ENCODE results near the gene RAMAC. TPM values are rescaled to one million over a fixed set of nuclear protein-coding genes. Genes with fewer than 3 reads are reported as not detected.

The RAMAC gene
- total RNA-seq, 1 experiment from 2014 or later, result 18.7 TPM

DNA sequence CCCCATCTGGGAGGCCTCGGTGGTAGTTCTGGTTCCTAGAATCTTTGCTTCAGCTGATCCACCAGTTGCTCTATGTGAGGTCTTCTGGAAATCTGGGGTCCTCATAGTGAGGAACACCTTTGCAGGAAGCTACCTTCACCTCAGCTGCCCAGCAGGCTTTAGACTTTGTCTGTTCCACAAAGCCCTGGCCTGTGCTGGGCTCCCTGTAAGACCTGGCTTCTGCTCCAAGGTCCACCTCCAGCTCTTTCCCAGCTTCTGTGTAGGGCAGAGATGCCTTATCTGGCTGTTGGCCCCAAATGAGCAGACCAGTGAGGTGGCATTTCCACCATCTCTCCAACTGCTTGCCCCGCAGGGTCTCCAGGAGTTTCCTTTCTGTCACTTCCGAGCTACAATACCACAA, 25.2 kb upstream of the RAMAC start:
- CTCF ChIA-PET, result no interaction called here
- H3K36me3 ChIP-seq (ENCODE audit: low read depth), result no peaks in the 10 kb centered on the region
- POLR2A ChIA-PET (ENCODE audit: unreplicated experiment), result no interaction called here
- H4K20me1 ChIP-seq (ENCODE audit: insufficient read depth), result no peaks in the 10 kb centered on the region
- no peak overlapping the region for H3K27ac ChIP-seq
- no peaks in the 10 kb centered on the region for H3K9me3 ChIP-seq (ENCODE audit: insufficient read depth, low read depth)
- intact Hi-C loops (cut with micrococcal nuclease; ENCODE audit: unreplicated experiment), result no loop called here
- no peak overlapping the region for H3K4me3 ChIP-seq
- H3K4me2 ChIP-seq, result no peak overlapping the region
- no peak overlapping the region for H2AFZ ChIP-seq
- BruUV-seq (replicated peaks), result no TSS peak
- no peaks in the 10 kb centered on the region for H3K4me1 ChIP-seq (replicated peaks; ENCODE audit: insufficient read depth)
- no peaks in the 10 kb centered on the region for H3K9me2 ChIP-seq (ENCODE audit: insufficient read depth)
- TF ChIP-seq EZH2 (IDR thresholded peaks at IDR 0.05; ENCODE audit: low read depth), result no peak
- TF ChIP-seq, protein P1, sequence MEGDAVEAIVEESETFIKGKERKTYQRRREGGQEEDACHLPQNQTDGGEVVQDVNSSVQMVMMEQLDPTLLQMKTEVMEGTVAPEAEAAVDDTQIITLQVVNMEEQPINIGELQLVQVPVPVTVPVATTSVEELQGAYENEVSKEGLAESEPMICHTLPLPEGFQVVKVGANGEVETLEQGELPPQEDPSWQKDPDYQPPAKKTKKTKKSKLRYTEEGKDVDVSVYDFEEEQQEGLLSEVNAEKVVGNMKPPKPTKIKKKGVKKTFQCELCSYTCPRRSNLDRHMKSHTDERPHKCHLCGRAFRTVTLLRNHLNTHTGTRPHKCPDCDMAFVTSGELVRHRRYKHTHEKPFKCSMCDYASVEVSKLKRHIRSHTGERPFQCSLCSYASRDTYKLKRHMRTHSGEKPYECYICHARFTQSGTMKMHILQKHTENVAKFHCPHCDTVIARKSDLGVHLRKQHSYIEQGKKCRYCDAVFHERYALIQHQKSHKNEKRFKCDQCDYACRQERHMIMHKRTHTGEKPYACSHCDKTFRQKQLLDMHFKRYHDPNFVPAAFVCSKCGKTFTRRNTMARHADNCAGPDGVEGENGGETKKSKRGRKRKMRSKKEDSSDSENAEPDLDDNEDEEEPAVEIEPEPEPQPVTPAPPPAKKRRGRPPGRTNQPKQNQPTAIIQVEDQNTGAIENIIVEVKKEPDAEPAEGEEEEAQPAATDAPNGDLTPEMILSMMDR (conservative IDR thresholded peaks at IDR 0.05), result no peak
- peaks cover 6% of the 10 kb centered on the region; the same call in 1 of the 2 replicates for H3K27me3 ChIP-seq (ENCODE audit: insufficient read depth, low read depth)
- H3F3A ChIP-seq (ENCODE audit: insufficient read depth, low read depth), result no peaks in the 10 kb centered on the region
- no peaks in the 10 kb centered on the region for H3K79me2 ChIP-seq (ENCODE audit: low read depth)
- DNase-seq, result no peak

DNA sequence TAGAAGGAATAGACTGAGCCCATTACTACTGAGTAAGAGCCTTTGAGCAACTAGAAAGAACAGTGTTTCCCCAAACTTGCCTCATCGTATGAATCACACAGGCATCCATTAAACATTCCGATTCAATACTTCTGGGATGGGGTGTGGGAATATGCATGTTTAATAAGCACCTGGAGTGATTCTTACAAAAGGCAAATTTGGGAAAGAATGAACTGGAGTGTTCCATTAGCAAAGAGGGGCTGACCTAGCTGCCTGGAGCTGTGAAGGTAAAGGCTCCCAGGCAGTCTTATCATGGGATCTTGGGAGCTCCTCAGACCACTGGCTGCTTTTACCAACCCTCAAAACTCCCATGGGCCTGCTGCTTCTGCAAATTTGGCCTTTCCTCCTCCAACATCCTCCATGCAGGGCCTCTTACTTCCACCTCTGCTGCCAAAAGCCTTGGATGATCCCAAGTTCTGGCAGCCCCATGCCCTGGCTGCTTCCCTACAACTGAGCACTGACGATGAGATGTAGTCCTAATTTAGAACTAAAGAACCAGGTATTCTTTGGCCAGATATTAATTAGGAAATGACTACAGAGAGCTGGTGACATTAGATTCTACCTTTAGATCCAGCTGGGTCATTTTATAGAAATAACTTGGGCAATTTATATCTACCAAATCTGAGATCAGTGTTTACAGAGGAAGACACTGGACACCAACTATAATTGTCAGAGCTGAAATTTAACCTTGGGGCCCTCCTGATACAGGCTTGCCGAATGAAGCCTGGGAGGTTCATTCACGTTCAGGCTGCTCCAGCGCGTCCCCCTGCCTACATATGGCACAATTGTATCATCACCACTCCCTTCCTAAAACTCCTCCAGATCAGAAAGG, 22.3 kb upstream of the RAMAC start:
- Histone ChIP-seq H3K27me3 (ENCODE audit: insufficient read depth, low read depth) (peaks cover 6% of the 10 kb centered on the region; the same call in 1 of the 2 replicates), H3K9me2 (ENCODE audit: insufficient read depth) (no peaks in the 10 kb centered on the region), H3K4me3 (no peak overlapping the region), H3F3A (ENCODE audit: insufficient read depth, low read depth) (no peaks in the 10 kb centered on the region), H3K36me3 (ENCODE audit: low read depth) (no peaks in the 10 kb centered on the region), H3K4me1 (replicated peaks; ENCODE audit: insufficient read depth) (no peaks in the 10 kb centered on the region), H3K4me2 (no peak overlapping the region), H4K20me1 (ENCODE audit: insufficient read depth) (no peaks in the 10 kb centered on the region), H3K9me3 (ENCODE audit: insufficient read depth, low read depth) (no peaks in the 10 kb centered on the region), H2AFZ (no peak overlapping the region), H3K79me2 (ENCODE audit: low read depth) (no peaks in the 10 kb centered on the region), H3K27ac (no peak overlapping the region)
- DNase-seq, result no peak
- ChIA-PET POLR2A (ENCODE audit: unreplicated experiment) (no interaction called here), CTCF (no interaction called here)
- intact Hi-C loops (cut with micrococcal nuclease; ENCODE audit: unreplicated experiment), result no loop called here
- TF ChIP-seq, protein P1 (conservative IDR thresholded peaks at IDR 0.05), result no peak
- TF ChIP-seq EZH2 (IDR thresholded peaks at IDR 0.05; ENCODE audit: low read depth), result no peak
- no TSS peak for BruUV-seq (replicated peaks)

DNA sequence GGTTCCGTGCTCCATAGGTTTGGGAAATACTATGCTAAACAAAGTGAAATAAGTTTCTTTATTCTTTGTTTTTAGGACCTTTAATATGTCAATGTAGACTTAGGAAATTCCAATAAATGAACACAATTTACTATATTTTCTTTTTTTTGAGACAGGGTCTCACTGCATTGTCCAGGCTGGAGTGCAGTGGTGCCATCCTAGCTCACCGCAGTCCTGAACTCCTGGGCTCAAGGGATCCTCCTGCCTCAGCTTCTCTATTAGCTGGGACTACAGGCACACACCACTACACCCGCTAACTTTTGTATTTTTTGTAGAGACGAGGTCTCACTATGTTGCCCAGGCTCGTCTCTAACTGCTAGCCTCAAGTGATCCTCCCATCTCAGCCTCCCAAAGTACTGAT, 21.1 kb upstream of the RAMAC start:
- BruUV-seq (replicated peaks), result no TSS peak
- Histone ChIP-seq H3F3A (ENCODE audit: insufficient read depth, low read depth) (no peaks in the 10 kb centered on the region), H3K9me3 (ENCODE audit: insufficient read depth, low read depth) (no peaks in the 10 kb centered on the region), H3K27ac (no peak overlapping the region), H2AFZ (no peak overlapping the region), H3K4me3 (no peak overlapping the region), H3K9me2 (ENCODE audit: insufficient read depth) (no peaks in the 10 kb centered on the region), H3K4me2 (no peak overlapping the region), H4K20me1 (ENCODE audit: insufficient read depth) (no peaks in the 10 kb centered on the region), H3K79me2 (ENCODE audit: low read depth) (no peaks in the 10 kb centered on the region), H3K36me3 (ENCODE audit: low read depth) (no peaks in the 10 kb centered on the region), H3K4me1 (replicated peaks; ENCODE audit: insufficient read depth) (no peaks in the 10 kb centered on the region), H3K27me3 (ENCODE audit: insufficient read depth, low read depth) (peaks cover 6% of the 10 kb centered on the region)
- intact Hi-C loops (cut with micrococcal nuclease; ENCODE audit: unreplicated experiment), result no loop called here
- TF ChIP-seq, protein P1 (conservative IDR thresholded peaks at IDR 0.05), result no peak
- no peak for TF ChIP-seq EZH2 (IDR thresholded peaks at IDR 0.05; ENCODE audit: low read depth)
- no peak for DNase-seq
- ChIA-PET POLR2A (ENCODE audit: unreplicated experiment) (no interaction called here), CTCF (no interaction called here)
